C4-2B (cell line): ENCODE results near the gene SCAMP3.
A peak's percentile ranks its signal among the peaks of the same experiment; 100 is the strongest.

Experiments
- CTCF ChIP-seq: fragments of 450-650 bp; conservative IDR thresholded peaks from 2 replicates; pipeline ENCODE4 v1.5.1; 2017; ENCODE audit warnings: mild to moderate bottlenecking
- ZFX ChIP-seq: fragments of 450-650 bp; IDR thresholded peaks from 2 replicates; pipeline ENCODE4 v1.6.1; 2017

GRCh38 chr1:155277070-155277901 is 15.1 kb upstream of the SCAMP3 start, which contains the start of gene HCN3:
- peak; percentile 90 for TF ChIP-seq CTCF
- TF ChIP-seq ZFX, result no peak
